ENCODE data around the gene TAL2. TPM values are rescaled to one million over a fixed set of nuclear protein-coding genes. Genes with fewer than 3 reads are reported as not detected.
A peak's percentile ranks its signal among the peaks of the same experiment; 100 is the strongest.

The TAL2 gene
- 1.8 and 2.1 TPM in 2 replicates for total RNA-seq (2011; cell fraction: chromatin; rRNA removed; ENCODE audit: low replicate concordance)
- total RNA-seq (2011; cell fraction: nucleolus; rRNA removed), result 0.92 and 1.0 TPM in 2 replicates
- total RNA-seq (2011; cell fraction: nucleoplasm; rRNA removed), result 0.95 and 1.1 TPM in 2 replicates
- not detected in 2 replicates for total RNA-seq (2014; rRNA removed)
- total RNA-seq (2014; rRNA removed; fragmentation: Illumina TruSeq; extraction: Trizol), result 0.86 and 1.7 TPM in 2 replicates
- 0.25 TPM in 1 of 2 replicates, not detected in the other for total RNA-seq (2015; rRNA removed; fragmentation: Illumina TruSeq; extraction: Trizol)
- 0.51 and 0.89 TPM in 2 replicates for total RNA-seq (2021)
- polyA plus RNA-seq (2011; rRNA removed), result 1.2 and 1.5 TPM in 2 replicates
- polyA plus RNA-seq (2011; cell fraction: cytosol; rRNA removed), result 0.77 and 1.6 TPM in 2 replicates
- polyA plus RNA-seq (2011; cell fraction: nucleus; rRNA removed), result 0.48 and 1.4 TPM in 2 replicates
- polyA plus RNA-seq (2012), result 0.82 and 1.0 TPM in 2 replicates
- 0.74 and 0.94 TPM in 2 replicates for polyA plus RNA-seq (2014; fragmentation: Illumina TruSeq; extraction: Trizol)
- polyA plus RNA-seq (2014; fragmentation: Nextera tagmentation; extraction: Ambion mirVana), result 1 to 10 TPM; 2.9 to 3.7 TPM
- polyA plus RNA-seq (2014; rRNA removed), result 0.21 and 0.47 TPM in 2 replicates
- 0.81 and 1.4 TPM in 2 replicates for polyA minus RNA-seq (2011; rRNA and poly(A)+ RNA removed)
- not detected in 2 replicates for polyA minus RNA-seq (2011; cell fraction: cytosol; rRNA and poly(A)+ RNA removed)
- polyA minus RNA-seq (2011; cell fraction: nucleus; rRNA and poly(A)+ RNA removed), result not detected in 2 replicates
- Bru-seq, nascent RNA, result percentile 43 among the genes with signal in this experiment
- BruChase-seq, experiment 1, labeled RNA remaining after a 2-hour chase, result percentile 52 among the genes with signal in this experiment
- percentile 59 among the genes with signal in this experiment for BruChase-seq, experiment 2, labeled RNA remaining after a 6-hour chase
- long read RNA-seq, experiment 1, result 0 reads
- long read RNA-seq, experiment 2, result 0 reads
- long read RNA-seq, experiment 3, result 0 reads

GRCh38 chr9:105662184-105663104 is at the start of gene TAL2:
Gene TAL2, plus strand, starts transcription at chr9:105662457. Its CDS starts 40 bp downstream, at chr9:105662497.
- in situ Hi-C loops (cut with MboI), result no loop called here
- intact Hi-C loops (cut with micrococcal nuclease), result no loop called here

More at GRCh38 chr9:105662184-105663104, at the start of gene TAL2:
- Histone ChIP-seq H2AFZ (ENCODE audit: low read depth, low read length) (no peak within 1 kb of the TSS), H3K36me3 (ENCODE audit: control insufficient read depth, insufficient read depth, low read length) (no peaks in the 10 kb centered on the region), H3K4me1 (replicated peaks in 1 of 2; ENCODE audit: control insufficient read depth in 2 of 2, insufficient read depth in 2 of 2, low read length in 2 of 2) (no peaks in the 10 kb centered on the region), H3K4me2 (ENCODE audit: insufficient read depth, low read length) (no peak within 1 kb of the TSS), H3K27me3 (ENCODE audit: control insufficient read depth in 2 of 2, insufficient read depth in 2 of 2, low read length in 2 of 2) (no peaks in the 10 kb centered on the region), H3K79me2 (ENCODE audit: control insufficient read depth, insufficient read depth, low read length) (no peaks in the 10 kb centered on the region), H3K9me3 (replicated peaks; ENCODE audit: control insufficient read depth, insufficient read depth, low read depth, low read length) (no peaks in the 10 kb centered on the region), H3K27ac (ENCODE audit: extremely low read depth, low read depth, low read length) (no peak within 1 kb of the TSS), H3K9me1 (ENCODE audit: control insufficient read depth, insufficient read depth, low read length) (no peaks in the 10 kb centered on the region), H4K20me1 (replicated peaks; ENCODE audit: control insufficient read depth, insufficient read depth, low read length) (no peaks in the 10 kb centered on the region; the same call in 1 of the 2 replicates), H3K4me3 (no peak within 1 kb of the TSS), H3K9ac (ENCODE audit: insufficient read depth in 1 of 2, low read depth in 2 of 2, low read length in 2 of 2) (no peak within 1 kb of the TSS)
- FAIRE-seq, result no peak
- ChIA-PET POLR2A (interaction anchor here (1.2 kb wide), 2 partner anchors 11 kb away, joined by 4 read pairs; no protein-coding TSS in a partner anchor), CTCF (ENCODE audit: low intra/inter-chr PET ratio) (no interaction called here)
- ATAC-seq, result no peak
- no peak for DNase-seq (ENCODE audit: extremely low read depth in 1 of 4, low spot score in 3 of 4)
- 40% methylated on average over 12 of the region's 12 CpGs for WGBS (ENCODE audit: insufficient coverage, low coverage, missing lambda C conversion rate)
- TF ChIP-seq HINFP (tag; conservative IDR thresholded peaks at IDR 0.05; ENCODE audit: low read depth), result no peak
- TF ChIP-seq SPI1 (IDR thresholded peaks at IDR 0.05; ENCODE audit: borderline replicate concordance, low read depth, low read length), result 0 out of 2 replicates have a peak, but pooled peaks have one; percentile 11
- no peak for TF ChIP-seq IFI16 (CRISPR knock-in tag; IDR thresholded peaks at IDR 0.05)
- no TSS peak for BruUV-seq (replicated peaks)

Measured in K562 (cell line).